Left forelimb (tissue), 1 donor: ENCODE data around the gene AJAP1.
"Not testable (repeated sequence)": the region's sequence is repeated elsewhere in the genome, so short reads cannot be mapped to it uniquely, and the experiment has no call there.

ENCODE experiments used
- DNase-seq: peaks from one replicate; pipeline ENCODE4 v3.0.0-alpha.2; 2018; ENCODE audit warnings: low spot score

AJAP1 gene

GRCh38 chr1:4653796-4654725 lies at the start of gene AJAP1:
Gene AJAP1, plus strand, starts transcription at chr1:4654609. Its CDS starts 817 bp downstream, at chr1:4655426.
- DNase-seq = no peak

GRCh38 chr1:4605158-4605557 lies 49.3 kb upstream of the AJAP1 start:
- DNase-seq = no peak

GRCh38 chr1:4611563-4612341 lies 42.7 kb upstream of the AJAP1 start:
- DNase-seq = no peak

- no peak for DNase-seq
Observed at GRCh38 chr1:4612991-4613390, 41.4 kb upstream of the AJAP1 start.

- DNase-seq = no peak
Observed at GRCh38 chr1:4613606-4614370, 40.6 kb upstream of the AJAP1 start.

GRCh38 chr1:4614371-4615137 lies 39.9 kb upstream of the AJAP1 start:
- DNase-seq = no peak

- no peak for DNase-seq
Observed at GRCh38 chr1:4615138-4615470, 39.3 kb upstream of the AJAP1 start.

GRCh38 chr1:4615501-4615900 lies 38.9 kb upstream of the AJAP1 start:
- DNase-seq = no peak

- no peak for DNase-seq
Observed at GRCh38 chr1:4616831-4617465, 37.5 kb upstream of the AJAP1 start.

- DNase-seq = no peak
Observed at GRCh38 chr1:4617506-4617905, 36.9 kb upstream of the AJAP1 start.

GRCh38 chr1:4618827-4619226 lies 35.6 kb upstream of the AJAP1 start:
- DNase-seq = not testable (repeated sequence)

GRCh38 chr1:4621646-4622045 lies 32.8 kb upstream of the AJAP1 start:
- DNase-seq = no peak

GRCh38 chr1:4622821-4623220 lies 31.6 kb upstream of the AJAP1 start:
- DNase-seq = no peak

GRCh38 chr1:4624141-4624715 lies 30.2 kb upstream of the AJAP1 start:
- no peak for DNase-seq

GRCh38 chr1:4624801-4625200 lies 29.6 kb upstream of the AJAP1 start:
- no peak for DNase-seq

GRCh38 chr1:4626061-4626460 lies 28.3 kb upstream of the AJAP1 start:
- DNase-seq = no peak

- DNase-seq = no peak
Observed at GRCh38 chr1:4626560-4627319, 27.7 kb upstream of the AJAP1 start.

- no peak for DNase-seq
Observed at GRCh38 chr1:4627353-4627752, 27.1 kb upstream of the AJAP1 start.

- no peak for DNase-seq
Observed at GRCh38 chr1:4628992-4629391, 25.4 kb upstream of the AJAP1 start.

GRCh38 chr1:4630561-4630960 lies 23.8 kb upstream of the AJAP1 start:
- DNase-seq = no peak
